Cardiac fibroblast (primary cell): Measurements from ENCODE around the gene DUS4L.
A peak's percentile ranks its signal among the peaks of the same experiment; 100 is the strongest.

ENCODE experiments used
- DNase-seq, 2 donors: peaks; one replicate each; pipeline versions ENCODE4 v3.0.0 to v3.0.0-alpha.2; 2010; ENCODE audit warnings: low read depth in 2 of 2
- H3K4me3 ChIP-seq, 2 donors: replicated peaks in 1 of 2; 1 replicate in 1 of 2; 2 replicates in 1 of 2; pipeline ENCODE4 v1.5.1; 2011; ENCODE audit warnings: low read depth in 2 of 2, low read length in 2 of 2, mild to moderate bottlenecking in 2 of 2, moderate library complexity in 1 of 2
- TF ChIP-seq, protein P1 (sequence below): IDR thresholded peaks from one replicate; pipeline ENCODE4 v1.5.1; 2011; ENCODE audit warnings: low read depth, mild to moderate bottlenecking, low read length, inconsistent platforms

Gene DUS4L

DNA sequence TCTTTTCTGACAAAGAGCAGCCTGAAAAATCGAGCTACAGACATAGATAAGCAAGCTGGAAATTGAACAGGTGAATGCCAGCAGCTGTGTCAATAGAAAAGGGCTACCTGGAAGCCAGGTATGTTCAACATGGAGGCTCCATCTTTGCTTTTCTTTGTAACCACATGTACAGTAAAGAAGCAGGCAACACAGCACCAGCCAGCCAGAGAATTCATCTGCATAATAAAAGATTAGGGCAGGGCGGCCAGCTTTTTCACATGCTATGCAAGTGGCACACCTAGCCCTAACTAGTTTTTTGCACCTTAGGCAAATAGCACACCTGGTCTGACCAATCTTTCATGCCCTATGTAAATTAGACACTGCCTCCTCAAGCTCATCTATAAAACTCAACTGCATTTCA, 25.8 kb upstream of the DUS4L start:
- TF ChIP-seq, protein P1, sequence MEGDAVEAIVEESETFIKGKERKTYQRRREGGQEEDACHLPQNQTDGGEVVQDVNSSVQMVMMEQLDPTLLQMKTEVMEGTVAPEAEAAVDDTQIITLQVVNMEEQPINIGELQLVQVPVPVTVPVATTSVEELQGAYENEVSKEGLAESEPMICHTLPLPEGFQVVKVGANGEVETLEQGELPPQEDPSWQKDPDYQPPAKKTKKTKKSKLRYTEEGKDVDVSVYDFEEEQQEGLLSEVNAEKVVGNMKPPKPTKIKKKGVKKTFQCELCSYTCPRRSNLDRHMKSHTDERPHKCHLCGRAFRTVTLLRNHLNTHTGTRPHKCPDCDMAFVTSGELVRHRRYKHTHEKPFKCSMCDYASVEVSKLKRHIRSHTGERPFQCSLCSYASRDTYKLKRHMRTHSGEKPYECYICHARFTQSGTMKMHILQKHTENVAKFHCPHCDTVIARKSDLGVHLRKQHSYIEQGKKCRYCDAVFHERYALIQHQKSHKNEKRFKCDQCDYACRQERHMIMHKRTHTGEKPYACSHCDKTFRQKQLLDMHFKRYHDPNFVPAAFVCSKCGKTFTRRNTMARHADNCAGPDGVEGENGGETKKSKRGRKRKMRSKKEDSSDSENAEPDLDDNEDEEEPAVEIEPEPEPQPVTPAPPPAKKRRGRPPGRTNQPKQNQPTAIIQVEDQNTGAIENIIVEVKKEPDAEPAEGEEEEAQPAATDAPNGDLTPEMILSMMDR: no peak
- no peak for DNase-seq

DNA sequence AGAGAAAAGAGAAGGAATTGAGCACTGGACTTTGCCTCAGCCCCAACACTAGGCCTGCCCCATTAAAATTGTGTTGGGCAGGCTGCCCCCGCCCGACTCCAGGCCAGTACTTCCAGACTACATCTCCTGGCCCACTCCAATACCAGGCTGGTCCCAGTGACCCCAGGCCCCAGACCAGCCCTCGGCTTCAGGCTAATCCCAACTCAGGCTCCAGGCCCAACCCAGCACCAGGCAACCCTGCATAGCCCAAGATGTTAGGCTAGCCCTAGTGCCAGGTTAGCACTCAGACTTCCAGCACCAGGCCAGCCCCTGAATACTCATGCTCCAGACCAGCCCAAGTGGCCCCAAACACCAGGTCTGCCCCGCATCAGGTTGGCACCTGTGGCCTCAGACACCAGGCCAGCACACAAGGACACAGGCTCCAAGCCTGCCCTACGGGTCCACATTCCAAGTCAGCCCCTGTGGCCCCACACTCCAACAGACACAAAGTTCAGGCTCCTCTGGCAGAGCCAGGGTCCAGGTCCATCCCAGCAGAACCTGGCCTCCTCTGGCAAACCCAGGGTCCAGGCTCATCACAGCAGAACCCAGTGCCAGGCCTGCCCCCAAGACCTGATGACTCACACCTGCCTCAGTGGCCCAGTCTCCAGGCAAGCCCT, 20.3 kb upstream of the DUS4L start:
- DNase-seq: no peak
- H3K4me3 ChIP-seq: no peak overlapping the region
- TF ChIP-seq, protein P1: no peak

More for the DNA sequence above, 25.8 kb upstream of the DUS4L start:
- no peak overlapping the region for H3K4me3 ChIP-seq

DNA sequence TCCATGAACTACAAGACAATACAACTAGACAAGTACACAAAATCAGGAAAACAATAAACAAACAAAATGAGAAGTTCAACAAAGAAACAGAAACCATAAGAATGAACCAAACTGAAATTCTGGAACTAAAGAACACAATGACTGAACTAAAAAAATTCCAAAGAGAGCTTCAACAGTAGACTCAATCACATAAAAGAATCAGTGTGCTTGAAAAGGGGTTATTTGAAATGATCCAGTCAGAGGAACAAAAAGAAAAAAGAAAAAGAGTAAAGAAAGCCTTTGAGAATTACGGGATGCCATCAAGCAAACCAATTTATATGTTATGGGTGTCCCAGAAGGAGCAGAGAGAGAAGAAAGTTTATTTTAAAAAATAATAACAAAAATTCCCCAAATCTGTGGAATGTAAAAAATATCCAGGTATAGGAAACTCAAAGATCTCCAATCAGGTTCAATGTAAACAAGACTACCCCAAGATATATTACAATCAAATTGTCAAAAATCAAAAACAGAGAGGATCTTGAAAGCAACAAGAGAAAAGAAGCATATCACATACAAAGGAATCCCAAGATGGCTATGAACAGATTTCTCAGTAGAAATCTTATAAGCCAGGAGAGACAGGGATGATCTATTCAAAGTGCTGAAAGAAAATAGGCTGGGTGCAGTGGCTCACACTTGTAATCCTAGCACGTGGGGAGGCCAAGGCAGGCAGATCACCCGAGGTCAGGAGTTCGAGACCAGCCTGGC, 18.8 kb upstream of the DUS4L start:
- no peak for DNase-seq
- TF ChIP-seq, protein P1: no peak
- no peak overlapping the region for H3K4me3 ChIP-seq

DNA sequence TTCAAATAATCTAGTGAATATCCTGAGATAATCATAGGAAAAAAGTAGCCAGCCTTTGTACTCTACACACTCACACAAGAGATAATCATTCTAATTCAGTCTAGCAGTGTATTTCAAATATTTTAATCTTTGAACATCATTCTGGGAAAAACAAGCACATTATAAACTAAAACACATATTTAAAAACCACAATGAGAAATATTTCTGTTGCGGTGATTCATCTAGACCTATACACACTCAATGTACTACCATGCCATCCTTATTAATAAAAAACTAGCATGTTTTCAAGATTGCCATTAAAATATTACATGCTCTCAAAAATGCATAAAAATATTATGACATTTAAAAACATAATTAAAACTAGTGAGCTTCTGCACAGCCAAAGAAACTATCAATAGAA, 11.8 kb upstream of the DUS4L start:
- H3K4me3 ChIP-seq: no peak overlapping the region
- DNase-seq: no peak

DNA sequence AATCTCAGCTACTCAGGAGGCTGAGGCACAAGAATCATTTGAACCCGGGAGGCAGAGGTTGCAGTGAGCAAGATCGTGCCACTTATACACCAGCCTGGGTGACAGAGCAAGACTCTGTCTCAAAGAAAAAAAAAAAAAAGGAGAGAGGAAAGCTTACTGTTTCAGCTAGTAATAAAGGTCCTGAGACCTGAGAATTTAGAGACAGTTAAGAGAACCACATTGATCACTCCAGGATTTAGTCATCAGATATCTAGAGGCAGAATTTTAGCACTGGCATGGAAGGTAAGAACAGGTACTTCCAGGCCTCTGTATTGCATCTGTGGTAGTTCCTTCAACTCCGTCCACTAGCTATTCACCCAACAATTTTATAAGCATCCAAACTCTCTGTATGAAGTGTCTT, 7.9 kb upstream of the DUS4L start:
- H3K4me3 ChIP-seq: no peak overlapping the region
- TF ChIP-seq, protein P1: no peak
- DNase-seq: no peak

More for the DNA sequence above, 11.8 kb upstream of the DUS4L start:
- TF ChIP-seq, protein P1: no peak

DNA sequence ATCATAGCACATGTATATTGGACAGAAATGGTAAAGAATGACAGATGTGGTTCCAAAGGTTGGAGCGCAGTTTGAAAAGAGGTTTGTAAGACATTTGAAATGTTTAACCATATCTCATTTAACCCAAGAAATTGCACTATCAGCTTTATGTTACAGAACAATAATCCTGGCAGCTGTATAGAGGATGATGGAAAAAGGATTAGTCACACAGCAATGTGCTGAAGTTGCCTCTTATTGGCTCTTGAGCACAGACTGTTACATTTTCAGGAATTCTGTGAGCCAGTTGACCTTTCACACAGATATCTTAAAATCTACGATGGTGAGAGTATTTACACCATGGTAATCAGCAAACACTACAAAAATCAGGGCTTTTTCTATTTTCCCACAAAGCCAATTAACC, 3.9 kb upstream of the DUS4L start:
- no peak overlapping the region for H3K4me3 ChIP-seq
- TF ChIP-seq, protein P1: no peak
- DNase-seq: peak; percentile 56 to 69
